Caco-2 (cell line): Measurements from ENCODE around the gene STX8. TPM values are rescaled to one million over a fixed set of nuclear protein-coding genes. Genes with fewer than 3 reads are reported as not detected.

Experiments
- BruUV-seq: library from RNA; stranded (reverse); fragments of 400-500 nt; replicated peaks from 2 replicates; lab custom pipeline; 2021; lab: Mats Ljungman, UMichigan
- CTCF ChIA-PET: fragments of 300-600 bp; sonication (Branson Sonifier 250); formaldehyde crosslinking; loops from one replicate; lab custom pipeline; 2022; ENCODE audit warnings: antibody characterized with exemption; lab: Charles Lee
- POLR2A ChIA-PET: fragments of 300-600 bp; sonication (Branson Sonifier 250); formaldehyde crosslinking; loops from one replicate; lab custom pipeline; 2022; ENCODE audit warnings: antibody characterized with exemption; lab: Charles Lee
- DNase-seq, 2 experiments: peaks; one replicate each; pipeline versions ENCODE4 v3.0.0 to v3.0.0-alpha.2; 2020 to 2022
- H3K27me3 ChIP-seq: replicated peaks from 2 replicates; pipeline ENCODE4 v1.6.0; 2011; ENCODE audit warnings: low read length; ENCODE audit not compliant: control insufficient read depth, insufficient read depth
- H3K36me3 ChIP-seq: 2 replicates; pipeline ENCODE4 v1.5.1; 2011; ENCODE audit warnings: low read length; ENCODE audit not compliant: control insufficient read depth, insufficient read depth
- H3K4me1 ChIP-seq: fragments of 250-450 bp; sonication (Bioruptor Pico); 2 replicates; pipeline ENCODE4 v1.5.1; 2020; ENCODE audit warnings: mild to moderate bottlenecking
- H3K4me3 ChIP-seq: 2 replicates; pipeline ENCODE4 v1.5.1; 2011; ENCODE audit warnings: low read depth, mild to moderate bottlenecking, control low read depth, low read length
- H3K9me3 ChIP-seq: fragments of 250-450 bp; sonication (Bioruptor Pico); 2 replicates; pipeline ENCODE4 v1.5.1; 2020; ENCODE audit warnings: mild to moderate bottlenecking, moderate library complexity
- H3K27ac Mint-ChIP-seq: one replicate; pipeline ENCODE4 v1.8.0; 2022; ENCODE audit warnings: mixed read lengths; ENCODE audit not compliant: unreplicated experiment
- H3K27me3 Mint-ChIP-seq: one replicate; pipeline ENCODE4 v1.8.0; 2022; ENCODE audit warnings: mixed read lengths; ENCODE audit not compliant: insufficient read depth, unreplicated experiment
- H3K36me3 Mint-ChIP-seq: one replicate; pipeline ENCODE4 v1.8.0; 2022; ENCODE audit warnings: mild to moderate bottlenecking, mixed read lengths; ENCODE audit not compliant: insufficient read depth, unreplicated experiment
- H3K4me1 Mint-ChIP-seq: one replicate; pipeline ENCODE4 v1.8.0; 2022; ENCODE audit warnings: low read depth, mixed read lengths; ENCODE audit not compliant: unreplicated experiment
- H3K4me3 Mint-ChIP-seq: one replicate; pipeline ENCODE4 v1.8.0; 2022; ENCODE audit warnings: mild to moderate bottlenecking, moderate library complexity, mixed read lengths; ENCODE audit not compliant: unreplicated experiment
- H3K9me3 Mint-ChIP-seq: one replicate; pipeline ENCODE4 v1.8.0; 2022; ENCODE audit warnings: mixed read lengths; ENCODE audit not compliant: unreplicated experiment
- intact Hi-C: fragments of 100-400 bp; cut with micrococcal nuclease; formaldehyde crosslinking; loops from one replicate; pipeline ENCODE4 v1.10.0; 2022; ENCODE audit not compliant: unreplicated experiment
- total RNA-seq: library from RNA; stranded (reverse); gene quantifications from 2 replicates; pipeline ENCODE4 v1.2.3, GENCODE V29; 2022
- TF ChIP-seq, protein P1 (sequence below), 2 experiments: fragments of 200-600 bp in 1 of 2; IDR thresholded peaks; 1 replicate in 1 of 2; 2 replicates in 1 of 2; pipeline versions ENCODE4 v1.5.1 to v1.8.0; 2011 to 2022; ENCODE audit warnings: antibody characterized with exemption in 1 of 2, control low read depth in 1 of 2, inconsistent platforms in 1 of 2, low read depth in 1 of 2, low read length in 1 of 2, mild to moderate bottlenecking in 1 of 2, moderate library complexity in 1 of 2; ENCODE audit not compliant: insufficient read depth in 1 of 2, severe bottlenecking in 1 of 2, unreplicated experiment in 1 of 2

The STX8 gene
- total RNA-seq, 1 experiment from 2014 or later = 22.6 TPM

DNA sequence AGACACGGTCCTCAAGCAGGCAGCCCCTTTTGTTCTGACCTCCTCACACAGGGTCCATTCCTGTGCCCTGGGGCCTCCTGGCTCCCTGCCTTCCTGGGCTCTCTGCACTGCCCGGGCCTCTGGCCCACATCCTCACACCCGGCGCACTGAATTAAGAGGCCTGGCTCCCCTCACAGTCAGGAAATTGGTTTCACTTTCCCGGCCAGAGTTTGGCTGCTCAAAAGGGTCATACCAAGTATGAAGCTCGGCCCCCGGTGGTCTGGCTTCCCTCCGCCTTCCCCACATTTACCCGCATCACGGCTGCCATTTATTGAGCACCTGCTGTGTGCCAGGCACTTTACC lies 334.3 kb downstream of the STX8 start:
- ChIA-PET CTCF (no interaction called here), POLR2A (no interaction called here)
- intact Hi-C loops = no loop called here
- Histone ChIP-seq H3K4me3 (no peak overlapping the region), H3K36me3 (no peaks in the 10 kb centered on the region), H3K4me1 (no peaks in the 10 kb centered on the region), H3K27me3 (no peaks in the 10 kb centered on the region), H3K9me3 (no peaks in the 10 kb centered on the region)
- TF ChIP-seq, protein P1, sequence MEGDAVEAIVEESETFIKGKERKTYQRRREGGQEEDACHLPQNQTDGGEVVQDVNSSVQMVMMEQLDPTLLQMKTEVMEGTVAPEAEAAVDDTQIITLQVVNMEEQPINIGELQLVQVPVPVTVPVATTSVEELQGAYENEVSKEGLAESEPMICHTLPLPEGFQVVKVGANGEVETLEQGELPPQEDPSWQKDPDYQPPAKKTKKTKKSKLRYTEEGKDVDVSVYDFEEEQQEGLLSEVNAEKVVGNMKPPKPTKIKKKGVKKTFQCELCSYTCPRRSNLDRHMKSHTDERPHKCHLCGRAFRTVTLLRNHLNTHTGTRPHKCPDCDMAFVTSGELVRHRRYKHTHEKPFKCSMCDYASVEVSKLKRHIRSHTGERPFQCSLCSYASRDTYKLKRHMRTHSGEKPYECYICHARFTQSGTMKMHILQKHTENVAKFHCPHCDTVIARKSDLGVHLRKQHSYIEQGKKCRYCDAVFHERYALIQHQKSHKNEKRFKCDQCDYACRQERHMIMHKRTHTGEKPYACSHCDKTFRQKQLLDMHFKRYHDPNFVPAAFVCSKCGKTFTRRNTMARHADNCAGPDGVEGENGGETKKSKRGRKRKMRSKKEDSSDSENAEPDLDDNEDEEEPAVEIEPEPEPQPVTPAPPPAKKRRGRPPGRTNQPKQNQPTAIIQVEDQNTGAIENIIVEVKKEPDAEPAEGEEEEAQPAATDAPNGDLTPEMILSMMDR (IDR thresholded peaks at IDR 0.05; ENCODE audit: insufficient read depth in 1 of 2, low read depth in 1 of 2, low read length in 1 of 2, severe bottlenecking in 1 of 2, unreplicated experiment in 1 of 2) = no peak
- no peak for DNase-seq
- no peaks in the 10 kb centered on the region for H3K27me3 Mint-ChIP-seq
- no peaks in the 10 kb centered on the region for H3K4me1 Mint-ChIP-seq
- H3K27ac Mint-ChIP-seq = no peak overlapping the region
- H3K4me3 Mint-ChIP-seq = no peak overlapping the region
- no peaks in the 10 kb centered on the region for H3K36me3 Mint-ChIP-seq
- BruUV-seq = no TSS peak
- H3K9me3 Mint-ChIP-seq = no peaks in the 10 kb centered on the region

DNA sequence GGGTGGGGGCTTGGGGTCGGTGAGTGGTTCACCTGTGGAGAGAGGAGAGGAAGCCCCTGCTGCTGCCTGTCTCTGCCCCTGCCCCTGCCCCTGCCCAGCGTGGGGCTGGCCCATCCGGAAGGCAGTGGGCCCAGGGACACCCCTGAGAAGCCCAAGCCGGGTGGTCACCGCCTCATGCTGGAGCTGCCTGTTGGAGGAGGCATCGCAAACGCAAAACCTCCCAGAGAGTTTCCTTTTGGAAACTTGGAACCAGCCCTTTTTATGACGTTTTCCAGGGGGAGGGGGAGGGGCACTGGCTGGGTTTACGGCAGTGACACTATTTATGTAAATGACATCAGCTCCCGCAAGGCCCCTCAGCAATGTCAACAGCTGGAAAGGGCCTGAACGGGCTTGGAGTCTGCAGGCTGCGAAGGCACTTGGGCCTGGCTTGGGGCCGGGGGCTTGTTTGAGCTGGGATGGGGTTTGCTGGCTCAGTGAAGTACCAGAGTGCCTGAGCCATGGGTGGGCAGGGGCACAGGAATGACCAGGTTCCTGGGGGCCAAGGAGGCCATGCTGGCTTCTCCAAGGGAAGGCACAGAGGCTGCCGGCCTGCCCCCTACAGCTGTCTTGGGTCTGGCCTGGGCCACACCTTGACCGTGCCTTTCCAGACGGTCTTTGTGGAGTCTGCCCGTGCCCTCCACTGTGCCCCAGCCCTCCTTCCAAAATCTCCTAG lies 334.8 kb downstream of the STX8 start:
- Mint-ChIP-seq H3K27ac (no peak overlapping the region), H3K4me1 (no peaks in the 10 kb centered on the region), H3K9me3 (no peaks in the 10 kb centered on the region), H3K27me3 (no peaks in the 10 kb centered on the region), H3K4me3 (no peak overlapping the region), H3K36me3 (no peaks in the 10 kb centered on the region)
- no peaks in the 10 kb centered on the region for H3K9me3 ChIP-seq
- no peak overlapping the region for H3K4me3 ChIP-seq
- ChIA-PET POLR2A (no interaction called here), CTCF (no interaction called here)
- DNase-seq = peak in 1 of 2 experiments; percentile 13
- H3K4me1 ChIP-seq = no peaks in the 10 kb centered on the region
- TF ChIP-seq, protein P1 (IDR thresholded peaks at IDR 0.05; ENCODE audit: insufficient read depth in 1 of 2, low read depth in 1 of 2, low read length in 1 of 2, severe bottlenecking in 1 of 2, unreplicated experiment in 1 of 2) = no peak
- no peaks in the 10 kb centered on the region for H3K36me3 ChIP-seq
- intact Hi-C loops = no loop called here
- BruUV-seq = no TSS peak
- no peaks in the 10 kb centered on the region for H3K27me3 ChIP-seq

- Histone ChIP-seq H3K36me3 (no peaks in the 10 kb centered on the region), H3K9me3 (no peaks in the 10 kb centered on the region), H3K4me1 (no peaks in the 10 kb centered on the region), H3K4me3 (no peak overlapping the region), H3K27me3 (no peaks in the 10 kb centered on the region)
- H3K27me3 Mint-ChIP-seq = no peaks in the 10 kb centered on the region
- no peaks in the 10 kb centered on the region for H3K36me3 Mint-ChIP-seq
- TF ChIP-seq, protein P1 (IDR thresholded peaks at IDR 0.05; ENCODE audit: insufficient read depth in 1 of 2, low read depth in 1 of 2, low read length in 1 of 2, severe bottlenecking in 1 of 2, unreplicated experiment in 1 of 2) = no peak
- POLR2A ChIA-PET = no interaction called here
- no peak overlapping the region for H3K27ac Mint-ChIP-seq
- DNase-seq = no peak
- no peaks in the 10 kb centered on the region for H3K9me3 Mint-ChIP-seq
- no peaks in the 10 kb centered on the region for H3K4me1 Mint-ChIP-seq
- no peak overlapping the region for H3K4me3 Mint-ChIP-seq
- intact Hi-C loops = no loop called here
- CTCF ChIA-PET = no interaction called here
- BruUV-seq = no TSS peak
These were observed 335.6 kb downstream of the STX8 start for GRCh38 chr17:9239793-9240658.
